HG03108 (cell line): ENCODE data around the gene MEF2A.
"Not testable (repeated sequence)": the region's sequence is repeated elsewhere in the genome, so short reads cannot be mapped to it uniquely, and the experiment has no call there.

Source experiments
- ATAC-seq: cut with Tn5 transposase; IDR thresholded peaks from one replicate; pipeline ENCODE4 v1.9.1; 2021; ENCODE audit warnings: moderate library complexity; ENCODE audit not compliant: unreplicated experiment

Gene MEF2A

DNA sequence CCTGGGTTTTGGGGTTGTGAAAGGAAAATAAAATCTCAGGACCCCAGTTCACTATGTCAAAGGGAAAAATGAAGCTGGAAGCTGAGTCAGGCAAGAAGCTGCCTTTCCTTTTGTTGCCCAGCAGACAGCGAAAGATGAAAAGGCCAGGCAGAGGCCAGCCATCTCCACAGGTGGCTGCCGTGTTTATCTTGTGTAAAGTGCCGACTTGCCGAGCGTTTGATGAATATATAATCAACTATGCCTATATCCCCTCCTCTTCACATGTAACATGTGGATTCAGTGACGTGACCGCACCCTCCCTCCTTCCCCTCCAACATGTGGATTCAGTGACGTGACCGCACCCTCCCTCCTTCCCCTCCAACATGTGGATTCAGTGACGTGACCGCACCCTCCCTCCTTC is 184.5 kb downstream of the MEF2A start:
- not testable (repeated sequence) for ATAC-seq

DNA sequence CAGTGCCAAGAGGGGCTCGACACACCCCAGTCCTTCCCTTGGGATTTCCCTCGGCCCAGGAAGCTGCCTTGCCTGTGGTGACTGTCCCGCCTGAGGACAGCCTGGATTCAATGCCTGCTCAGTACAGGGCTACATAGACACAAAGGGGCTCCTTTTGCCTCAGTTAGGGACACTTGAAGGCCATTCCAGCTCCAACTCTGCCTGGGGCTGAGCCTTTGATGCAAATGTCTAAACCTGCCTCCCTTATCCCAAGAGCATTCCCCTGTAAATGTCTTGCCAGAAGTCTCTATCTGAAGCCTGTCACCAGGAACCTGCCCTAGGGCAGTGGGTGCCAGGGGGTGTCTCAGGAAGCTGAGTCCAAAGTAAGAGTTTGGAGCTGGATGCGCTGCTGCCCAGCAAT is 186.8 kb downstream of the MEF2A start:
- no peak for ATAC-seq

DNA sequence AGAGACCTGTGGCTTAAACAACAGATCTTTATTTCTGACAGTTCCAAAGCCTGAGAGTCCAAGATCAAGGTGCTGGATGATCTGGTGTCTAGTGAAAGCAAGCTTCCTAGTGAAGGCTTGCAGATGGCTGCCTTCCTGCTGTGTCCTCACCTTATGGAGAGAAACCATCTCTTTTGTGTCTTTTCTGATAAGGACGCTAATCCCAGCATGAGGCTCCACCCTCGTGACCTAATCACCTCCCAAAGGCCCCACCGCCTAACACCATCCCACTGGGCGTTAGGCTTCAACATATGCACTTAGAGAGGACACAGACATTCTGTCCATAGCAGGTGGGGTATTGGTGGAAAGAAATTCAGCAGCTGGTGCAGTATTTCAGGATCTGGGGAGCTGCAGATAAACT is 187.3 kb downstream of the MEF2A start:
- no peak for ATAC-seq

DNA sequence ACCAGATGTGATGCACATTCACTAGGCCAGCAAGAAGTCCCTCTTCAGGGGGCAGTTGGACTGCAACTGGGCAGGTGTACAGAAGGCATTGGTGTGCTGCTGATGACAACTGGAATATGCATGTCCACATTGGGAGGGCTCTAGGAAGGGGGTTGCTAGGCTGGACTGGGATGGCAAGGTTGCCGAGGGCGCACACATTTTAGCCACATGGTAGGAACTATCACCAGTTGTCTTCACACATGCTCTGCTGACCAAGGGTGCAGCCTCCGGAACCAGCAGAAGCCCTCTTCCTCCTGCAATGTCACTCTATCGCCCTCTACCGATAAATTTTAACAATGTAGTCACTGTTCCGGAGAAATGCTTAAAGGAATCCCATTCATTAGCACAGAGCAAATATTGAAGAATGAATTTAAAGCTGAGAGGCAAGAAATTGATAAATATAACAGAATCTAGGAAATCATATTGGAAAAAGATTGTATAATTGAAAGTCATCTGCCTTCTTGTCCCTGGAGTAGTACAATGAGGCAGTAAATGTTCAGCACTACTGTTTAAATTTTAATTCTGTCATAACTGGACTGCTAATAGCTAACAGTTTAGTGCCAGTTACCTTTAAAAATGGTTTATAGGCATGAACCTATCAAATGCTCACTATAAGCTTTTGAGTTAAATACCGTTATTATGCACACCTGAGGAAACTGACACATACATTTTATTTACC is 190.1 kb downstream of the MEF2A start:
- ATAC-seq, result peak; percentile 90

DNA sequence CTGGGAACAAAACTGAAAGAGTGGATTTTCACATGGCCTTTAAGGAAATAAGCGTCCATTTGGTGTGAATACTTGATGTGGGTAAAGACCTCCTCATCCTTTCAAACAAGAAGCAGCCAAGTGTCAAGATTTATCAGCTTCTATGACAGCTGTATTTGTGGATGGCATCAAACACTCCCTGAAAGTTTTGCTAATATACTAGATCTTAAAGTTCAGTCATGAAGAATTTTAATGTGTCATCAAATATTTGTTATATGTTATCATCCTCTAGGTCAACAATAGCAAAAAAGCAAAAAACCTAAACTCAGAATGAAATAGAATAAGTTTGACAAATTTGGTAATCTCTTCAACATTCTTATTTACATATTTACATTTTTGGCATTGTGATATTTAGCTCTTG is 196.5 kb downstream of the MEF2A start:
- ATAC-seq, result no peak

DNA sequence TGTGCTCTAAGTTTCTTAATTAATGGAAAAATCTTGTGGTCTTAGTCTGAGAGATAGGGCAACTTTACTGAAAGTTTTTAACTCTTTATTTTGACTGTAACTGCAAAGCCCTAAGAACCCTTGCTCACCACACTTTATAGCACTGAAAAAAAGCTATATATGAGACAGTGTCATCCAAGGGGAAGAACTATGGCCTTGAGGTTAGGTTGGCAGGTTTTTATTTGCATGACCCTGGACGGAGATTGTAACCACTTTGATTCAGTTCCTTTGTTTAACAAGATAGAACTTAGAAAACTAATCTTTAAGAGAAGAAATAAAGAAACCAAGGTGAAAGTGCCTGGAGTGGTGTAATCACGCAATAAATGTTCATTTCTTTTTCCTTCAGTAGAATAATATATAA is 198.0 kb downstream of the MEF2A start:
- ATAC-seq, result no peak

DNA sequence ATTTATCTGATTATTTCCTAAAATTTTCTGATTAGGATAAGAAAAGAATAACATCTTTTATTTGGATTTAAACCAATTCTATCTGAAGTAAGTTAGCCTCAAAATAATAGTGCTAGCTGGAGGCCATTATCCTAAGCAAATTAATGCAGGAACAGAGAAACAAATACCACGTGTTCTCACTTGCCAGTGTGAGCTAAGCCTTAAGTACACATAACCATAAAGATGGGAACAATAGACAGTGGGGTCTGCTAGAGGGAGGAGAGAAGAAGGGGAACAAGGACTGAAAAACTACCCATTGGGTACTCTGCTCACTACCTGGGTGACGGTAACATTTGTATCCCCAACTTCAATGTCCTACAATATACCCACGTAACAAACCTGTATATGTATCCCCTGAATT is 198.7 kb downstream of the MEF2A start:
- ATAC-seq, result no peak
